ENCODE results near the gene EPS8.

The EPS8 gene

GRCh38 chr12:15688202-15688736 is 100.9 kb downstream of the EPS8 start:
- DNase-seq: no peak

GRCh38 chr12:15687583-15687982 is 101.6 kb downstream of the EPS8 start:
- no peak for DNase-seq

GRCh38 chr12:15684896-15685658 is 104.1 kb downstream of the EPS8 start:
- DNase-seq: no peak

DNA sequence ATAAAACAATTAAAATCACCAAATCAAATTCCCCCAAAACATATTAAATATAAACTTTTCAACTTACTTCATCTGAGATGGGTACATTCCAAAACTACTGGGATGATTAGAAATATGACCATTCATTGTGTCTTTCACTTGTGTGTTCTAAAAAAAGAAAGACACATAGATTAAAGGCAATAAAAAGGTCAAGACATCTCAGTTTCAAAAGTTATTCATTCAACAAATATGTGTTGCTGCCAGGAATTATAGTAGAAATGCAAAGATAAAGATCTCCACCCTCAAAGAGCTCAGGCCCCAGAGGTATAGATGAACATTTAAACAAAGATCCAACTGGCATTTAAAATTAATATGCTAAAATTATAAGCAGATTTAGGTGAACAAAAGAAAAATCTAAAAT is 106.4 kb downstream of the EPS8 start:
- DNase-seq: no peak

DNA sequence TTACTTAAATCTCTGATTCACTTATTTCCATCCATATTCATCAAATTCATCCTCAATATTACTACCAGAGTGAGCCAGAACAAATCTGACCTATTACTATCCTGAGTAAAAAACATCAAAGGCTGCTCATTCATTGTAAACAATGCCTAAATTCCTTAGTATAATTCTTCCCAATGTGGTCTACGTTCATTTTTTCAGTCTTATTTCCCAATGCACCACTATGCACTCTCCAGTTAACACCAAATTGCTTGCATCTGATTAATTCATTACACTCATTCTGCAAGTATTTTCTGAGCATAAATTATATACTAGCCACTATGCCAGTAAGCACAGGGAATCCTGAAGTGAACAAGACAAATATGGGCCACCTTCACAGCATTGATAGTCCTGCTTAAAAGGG is 110.0 kb downstream of the EPS8 start:
- DNase-seq: no peak

- DNase-seq: peak; percentile 5
Measured at GRCh38 chr12:15677726-15678201, 111.4 kb downstream of the EPS8 start.

DNA sequence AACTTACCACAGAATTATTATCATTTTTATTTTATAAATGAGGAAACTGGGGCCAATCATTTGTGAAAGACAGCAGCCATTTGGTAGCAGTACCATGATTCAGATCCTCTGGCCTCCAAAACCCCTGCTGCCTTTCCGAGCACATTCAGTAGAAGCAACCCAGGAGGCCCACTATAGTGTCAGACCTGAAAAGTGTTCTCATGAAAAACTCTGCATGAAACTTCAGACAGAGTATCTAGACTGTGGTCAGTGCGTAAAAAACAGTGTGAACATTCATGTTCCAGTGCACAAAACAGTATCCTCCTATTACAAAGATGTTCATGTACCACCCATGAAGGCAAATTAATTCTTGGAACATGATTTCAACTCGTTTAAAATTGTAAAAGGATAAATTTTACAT is 112.0 kb downstream of the EPS8 start:
- DNase-seq: no peak

- no peak for DNase-seq
Measured at GRCh38 chr12:15672671-15673270, 116.4 kb downstream of the EPS8 start.

DNA sequence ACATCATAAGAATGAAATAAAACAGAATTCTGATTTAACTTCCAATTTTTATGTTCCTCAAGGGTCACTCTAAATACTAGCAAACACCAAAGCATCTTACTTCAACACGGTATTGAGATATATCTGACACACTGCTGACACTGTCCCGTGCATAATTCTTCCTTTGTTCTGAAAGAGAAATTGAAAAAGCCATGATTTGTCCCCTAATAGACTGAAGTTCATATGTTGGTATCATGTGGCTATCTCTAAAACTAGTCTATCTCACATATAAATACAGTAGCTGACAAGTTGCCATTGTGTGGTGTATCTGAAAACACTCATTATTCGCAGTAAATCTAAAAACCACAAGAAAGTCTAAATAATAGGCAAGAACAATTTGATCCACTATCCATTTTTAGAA is 118.4 kb downstream of the EPS8 start:
- DNase-seq: no peak

GRCh38 chr12:15669256-15669948 is 119.8 kb downstream of the EPS8 start:
- no peak for DNase-seq

- DNase-seq: no peak
Measured at GRCh38 chr12:15664491-15664890, 124.7 kb downstream of the EPS8 start.

DNA sequence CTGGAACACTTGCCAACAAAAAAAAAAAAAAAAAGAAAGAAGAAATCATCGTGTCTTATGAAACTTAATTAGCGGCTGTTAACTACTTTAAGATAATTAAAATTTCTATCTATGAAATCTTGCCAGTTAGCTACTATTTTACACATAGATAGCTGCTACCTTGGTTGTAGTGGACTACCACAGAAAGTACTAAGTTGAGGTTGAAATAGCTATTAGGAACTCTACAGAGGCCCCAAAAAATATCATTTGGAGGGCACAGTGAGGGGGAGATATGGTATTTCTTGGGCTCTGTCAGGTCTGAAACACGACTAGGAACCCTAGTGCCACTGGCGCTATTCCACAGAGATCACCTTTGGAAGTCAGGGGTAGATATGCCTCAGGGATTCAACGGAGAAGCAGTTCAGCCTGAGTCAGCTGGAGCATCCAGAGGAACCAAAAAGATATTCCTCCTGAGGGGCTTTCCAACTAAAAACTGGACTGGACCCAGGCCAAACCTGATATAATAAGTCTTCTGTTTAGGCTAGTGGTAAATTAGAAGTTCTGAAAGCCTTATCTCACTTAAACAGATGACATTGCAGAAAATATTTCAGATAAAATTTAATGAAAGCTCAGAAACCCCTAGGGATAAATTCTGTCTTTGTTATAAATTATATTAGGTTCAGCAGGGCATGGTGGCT is 126.1 kb downstream of the EPS8 start:
- no peak for DNase-seq

DNA sequence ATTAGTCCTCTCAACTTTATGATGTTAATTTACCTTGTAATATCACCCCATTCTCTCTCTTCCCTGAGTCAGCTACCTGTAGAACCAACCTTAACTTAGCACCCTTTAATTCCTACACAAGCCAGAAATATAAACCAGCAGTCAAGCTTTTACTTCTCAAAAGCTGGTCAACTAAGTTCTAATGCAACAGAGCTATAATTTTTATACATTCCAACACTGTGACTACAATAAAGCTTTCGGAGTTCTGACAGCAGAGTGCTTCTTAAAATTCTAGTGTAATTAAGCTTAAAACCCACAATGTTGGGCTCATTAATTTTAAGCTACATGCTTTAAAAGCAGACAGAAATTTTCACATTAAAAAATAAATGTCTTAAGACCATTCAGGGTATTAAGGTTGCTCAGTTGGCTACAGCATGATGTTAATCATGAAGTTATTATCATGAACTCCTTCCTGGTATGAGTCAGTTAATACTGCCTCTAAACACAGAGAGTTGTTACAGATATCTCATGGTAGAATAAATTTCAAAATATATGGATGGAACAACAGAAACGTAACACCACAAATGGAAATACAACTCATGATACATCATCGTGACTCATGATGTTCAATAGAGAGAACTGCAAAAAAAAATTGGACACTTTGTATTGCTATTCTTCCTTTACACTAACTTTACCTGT is 126.7 kb downstream of the EPS8 start:
- no peak for DNase-seq

- DNase-seq: no peak
Measured at GRCh38 chr12:15651371-15651770, 137.8 kb downstream of the EPS8 start.

DNA sequence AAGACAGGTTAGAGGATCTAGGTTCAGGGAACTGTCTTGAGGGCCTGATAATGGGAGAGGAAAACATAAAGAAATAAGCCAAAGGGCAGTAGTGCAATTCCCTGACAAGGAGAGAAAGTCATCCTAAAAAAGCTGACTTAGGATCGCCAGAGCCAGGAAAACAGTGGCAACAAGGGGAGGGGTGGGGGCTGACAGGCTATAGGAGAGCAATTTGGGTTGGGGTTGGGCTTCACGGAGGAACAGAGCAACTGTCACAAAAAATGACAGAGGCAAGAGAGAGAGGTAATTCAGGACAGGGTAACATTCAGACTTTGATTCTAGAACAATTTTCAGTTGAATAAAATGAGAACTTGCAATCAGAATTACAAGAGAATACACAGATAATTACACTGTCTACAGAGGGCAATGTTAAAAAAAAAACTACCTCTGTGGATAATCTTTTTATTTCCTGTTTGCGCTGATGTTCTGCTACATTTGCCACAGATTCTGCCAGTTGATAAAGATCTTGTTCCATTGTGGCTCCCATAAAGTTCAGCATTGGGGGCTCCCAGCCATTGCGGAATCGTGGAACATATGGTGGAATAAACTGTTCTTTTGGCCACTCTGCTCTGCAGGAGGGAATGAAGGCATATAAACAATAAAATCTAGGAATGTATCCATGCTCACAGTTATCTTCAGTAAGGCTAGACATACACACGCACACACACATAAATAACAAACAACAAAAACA is 138.6 kb downstream of the EPS8 start:
- no peak for DNase-seq

GRCh38 chr12:15649347-15649746 is 139.8 kb downstream of the EPS8 start:
- DNase-seq: no peak

GRCh38 chr12:15648558-15648957 is 140.6 kb downstream of the EPS8 start:
- DNase-seq: no peak

DNA sequence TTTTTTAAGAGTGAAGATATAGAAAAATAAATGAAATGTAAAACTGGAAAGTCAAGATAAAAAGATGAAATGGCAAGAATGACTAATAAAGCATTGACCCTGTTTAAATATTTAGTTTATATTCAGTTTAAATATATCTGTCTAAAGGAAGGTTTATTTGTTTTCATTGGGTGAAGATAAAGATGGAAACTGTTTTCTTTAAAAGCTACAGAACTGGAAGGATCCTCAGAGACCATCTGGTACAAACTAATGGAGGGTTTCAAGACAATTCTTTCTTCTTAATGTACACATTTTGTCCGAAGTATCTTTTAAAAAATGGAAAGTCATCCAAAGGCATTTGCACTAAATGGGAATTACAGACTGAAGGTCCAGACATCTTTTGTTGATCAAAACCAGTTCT is 142.6 kb downstream of the EPS8 start:
- no peak for DNase-seq

DNA sequence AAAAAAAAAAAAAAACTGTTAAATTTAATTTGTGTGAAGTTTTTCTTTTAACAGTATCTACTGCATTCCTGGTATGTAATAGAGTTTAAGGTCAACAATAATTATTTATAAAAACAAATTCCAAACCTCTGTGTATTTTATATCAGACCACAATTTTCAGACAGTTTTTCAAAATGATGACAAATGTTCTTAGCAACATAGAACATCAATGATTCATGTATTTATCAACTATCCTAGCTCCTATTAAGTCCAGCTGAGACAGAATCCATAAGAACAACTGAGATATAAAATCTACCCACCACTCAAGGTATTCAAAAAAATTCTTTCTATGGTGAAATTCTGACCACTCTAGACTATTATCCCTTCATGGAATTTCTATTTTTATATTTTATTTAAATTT is 144.5 kb downstream of the EPS8 start:
- DNase-seq: no peak

- DNase-seq: no peak
Measured at GRCh38 chr12:15638231-15638630, 151.0 kb downstream of the EPS8 start.

GRCh38 chr12:15636060-15636890 is 152.9 kb downstream of the EPS8 start:
- DNase-seq: no peak

All from NCI-H1694 (cell line).